Ishikawa (cell line): ENCODE measurements around the gene KDM2A.

Source experiments
- CEBPB ChIP-seq: IDR thresholded peaks from 2 replicates; pipeline ENCODE4 v1.6.1; 2012
- CREB1 ChIP-seq: IDR thresholded peaks from 2 replicates; pipeline ENCODE4 v1.6.1; 2012; ENCODE audit warnings: low read depth
- EGR1 ChIP-seq: IDR thresholded peaks from 2 replicates; pipeline ENCODE4 v1.6.1; 2012
- EP300 ChIP-seq: IDR thresholded peaks from 2 replicates; pipeline ENCODE4 v1.6.1; 2012; ENCODE audit warnings: borderline replicate concordance
- FOXM1 ChIP-seq: IDR thresholded peaks from 2 replicates; pipeline ENCODE4 v1.6.1; 2012; ENCODE audit warnings: low read depth, borderline replicate concordance
- MAX ChIP-seq: IDR thresholded peaks from 2 replicates; pipeline ENCODE4 v1.6.1; 2012
- NFIC ChIP-seq: IDR thresholded peaks from 2 replicates; pipeline ENCODE4 v1.6.1; 2012
- RAD21 ChIP-seq: IDR thresholded peaks from 2 replicates; pipeline ENCODE4 v1.6.1; 2012; ENCODE audit warnings: low read depth
- REST ChIP-seq: IDR thresholded peaks from 2 replicates; pipeline ENCODE4 v1.6.1; 2012; ENCODE audit warnings: low read depth, mild to moderate bottlenecking
- TAF1 ChIP-seq: IDR thresholded peaks from 2 replicates; pipeline ENCODE4 v1.6.1; 2012; ENCODE audit warnings: low read depth, mild to moderate bottlenecking
- TCF12 ChIP-seq: IDR thresholded peaks from 2 replicates; pipeline ENCODE4 v1.6.1; 2012; ENCODE audit warnings: low read depth
- TEAD4 ChIP-seq: IDR thresholded peaks from 2 replicates; pipeline ENCODE4 v1.6.1; 2012
- USF1 ChIP-seq: IDR thresholded peaks from 2 replicates; pipeline ENCODE4 v1.6.1; 2012
- YY1 ChIP-seq: IDR thresholded peaks from 2 replicates; pipeline ENCODE4 v1.6.1; 2012; ENCODE audit warnings: low read depth
- ZBTB7A ChIP-seq: IDR thresholded peaks from 2 replicates; pipeline ENCODE4 v1.6.1; 2012; ENCODE audit warnings: low read depth

The KDM2A gene

GRCh38 chr11:67273260-67273990 is 154.4 kb downstream of the KDM2A start:
- TF ChIP-seq YY1 (no peak), EP300 (no peak), NFIC (no peak)

GRCh38 chr11:67274768-67275605 is 155.9 kb downstream of the KDM2A start:
- TF ChIP-seq USF1 (no peak), NFIC (no peak), CEBPB (no peak), EGR1 (no peak), RAD21 (no peak), FOXM1 (no peak), MAX (no peak), TCF12 (no peak), ZBTB7A (no peak), TEAD4 (no peak), TAF1 (no peak), EP300 (no peak), REST (no peak), YY1 (no peak), CREB1 (no peak)

GRCh38 chr11:67275606-67276409 is 156.7 kb downstream of the KDM2A start:
- TF ChIP-seq CREB1 (no peak), TCF12 (no peak), TEAD4 (no peak), RAD21 (no peak), REST (no peak), TAF1 (no peak), EP300 (no peak), FOXM1 (no peak), EGR1 (no peak), NFIC (no peak), MAX (no peak), USF1 (no peak), YY1 (no peak), ZBTB7A (no peak), CEBPB (no peak)

GRCh38 chr11:67276781-67277230 is 157.7 kb downstream of the KDM2A start:
- TF ChIP-seq ZBTB7A (no peak), USF1 (no peak), TEAD4 (no peak), TAF1 (no peak), FOXM1 (no peak), NFIC (no peak), RAD21 (no peak)
